HG03139 (cell line): Measurements from ENCODE around the gene OXER1.
"Not testable (repeated sequence)": the region's sequence is repeated elsewhere in the genome, so short reads cannot be mapped to it uniquely, and the experiment has no call there.

ENCODE experiments used
- ATAC-seq: cut with Tn5 transposase; IDR thresholded peaks from one replicate; pipeline ENCODE4 v1.9.1; 2021; ENCODE audit not compliant: unreplicated experiment

OXER1 gene

DNA sequence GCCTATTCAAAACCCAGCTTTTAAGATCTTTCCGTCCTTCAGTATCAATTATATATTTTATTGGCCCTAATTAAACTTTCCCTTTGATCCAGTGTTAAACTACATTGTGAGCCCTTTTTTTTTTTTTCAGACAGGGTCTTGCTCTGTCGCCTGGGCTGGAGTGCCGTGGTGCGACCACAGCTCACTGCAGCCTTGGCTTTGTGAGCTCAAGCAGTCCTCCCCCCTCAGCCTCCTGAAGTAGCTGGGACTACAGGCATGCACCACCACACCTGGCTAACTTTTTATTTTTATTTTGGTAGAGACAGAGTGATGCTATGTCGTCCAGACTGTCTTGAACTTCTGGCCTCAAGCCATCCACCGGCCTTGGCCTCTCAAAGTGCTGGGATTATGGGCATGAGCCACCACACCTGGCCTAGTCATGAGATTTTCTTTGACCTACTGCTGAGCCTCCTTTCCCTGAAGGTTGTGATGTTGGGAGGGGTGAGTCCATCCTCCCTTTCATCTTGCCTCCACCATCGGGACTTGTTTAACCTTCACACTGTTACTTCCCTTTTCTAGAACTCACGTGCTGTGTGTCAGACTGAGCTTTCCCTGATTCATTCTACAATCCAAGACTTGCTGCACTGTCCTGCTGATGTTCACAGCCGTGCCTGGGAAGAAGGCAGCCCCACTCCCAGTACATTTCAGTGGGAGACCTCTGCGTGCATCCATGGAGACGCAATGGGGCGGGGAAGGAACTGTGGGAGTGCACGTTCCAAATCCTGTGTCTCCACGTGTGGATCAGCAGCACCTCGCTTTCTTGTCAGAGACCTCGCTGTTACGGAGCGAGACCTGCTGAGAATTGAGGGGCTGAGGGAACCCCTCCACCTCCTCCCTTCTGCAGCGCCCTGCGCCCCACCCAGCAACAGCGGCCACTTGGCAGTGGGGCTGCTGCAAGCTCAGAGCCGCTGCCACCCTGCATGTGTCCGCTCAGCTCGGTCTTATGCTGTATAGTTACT lies 10.8 kb downstream of the OXER1 start:
- ATAC-seq, result no peak

DNA sequence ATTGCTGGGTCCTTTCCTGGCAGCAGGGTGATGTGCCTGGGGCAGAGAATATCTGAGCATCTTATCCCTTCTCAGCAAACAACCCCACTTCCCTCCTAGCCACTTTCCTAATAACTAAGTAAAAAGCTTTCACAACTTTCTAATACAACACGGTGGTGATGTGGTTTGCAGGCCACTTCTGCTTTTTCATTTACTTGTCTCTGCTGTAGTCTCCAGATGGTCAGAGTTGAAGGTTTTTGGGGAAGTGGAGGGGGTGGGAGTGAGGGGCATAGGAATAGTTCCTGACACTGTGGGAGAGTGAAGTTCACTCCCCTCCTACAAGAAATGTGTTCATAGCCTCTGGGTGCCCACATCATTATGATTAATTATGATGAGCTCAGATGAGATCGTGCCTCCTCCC lies 11.6 kb downstream of the OXER1 start:
- ATAC-seq, result peak; percentile 57

GRCh38 chr2:42748840-42749239 lies 15.1 kb downstream of the OXER1 start:
- ATAC-seq, result no peak

- ATAC-seq, result no peak
These were observed 16.5 kb downstream of the OXER1 start for GRCh38 chr2:42747422-42747821.

DNA sequence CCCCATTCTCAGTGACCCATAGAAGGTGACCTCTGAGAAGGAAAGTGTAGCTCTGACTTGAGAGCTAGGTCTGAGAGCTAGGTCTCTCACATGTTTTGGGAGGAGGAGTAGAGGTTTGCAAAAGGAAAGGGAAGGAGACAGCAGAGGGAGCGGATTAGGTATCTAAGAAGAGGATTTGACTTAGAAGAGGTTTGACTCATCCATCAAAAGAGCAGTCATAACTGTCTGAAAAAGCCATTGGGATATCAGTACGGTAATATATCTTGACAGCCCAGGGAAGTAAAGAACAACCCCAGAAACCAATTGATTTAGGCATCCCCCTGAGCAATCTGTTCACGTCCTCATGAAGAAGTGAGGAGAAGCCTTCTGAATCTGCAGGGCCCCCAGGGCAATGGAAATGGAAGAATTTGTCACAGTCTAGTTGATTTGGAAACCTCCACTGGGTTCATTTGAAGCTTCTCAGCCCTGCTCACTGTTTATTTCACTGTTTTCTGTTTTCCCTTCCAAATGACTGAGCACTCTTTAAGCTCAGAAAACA lies 19.3 kb downstream of the OXER1 start:
- no peak for ATAC-seq

DNA sequence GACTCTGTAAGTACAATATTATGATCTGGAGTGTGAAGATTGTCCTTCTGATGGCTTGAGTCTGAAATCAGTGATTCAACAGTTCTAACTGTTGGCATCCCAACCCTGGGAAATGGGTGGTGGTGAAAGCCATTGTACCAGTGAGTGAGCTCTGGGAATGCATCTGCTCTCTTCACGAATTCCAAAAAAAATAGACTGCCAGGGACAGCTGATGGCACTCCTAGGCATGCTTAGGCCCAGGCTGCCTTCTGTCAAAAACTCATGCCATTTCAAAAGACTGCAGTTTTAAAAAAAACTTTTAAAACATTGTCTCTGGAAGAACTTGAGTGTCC lies 20.3 kb downstream of the OXER1 start:
- no peak for ATAC-seq

GRCh38 chr2:42742740-42743658 lies 20.9 kb downstream of the OXER1 start:
- ATAC-seq, result no peak

- no peak for ATAC-seq
These were observed 22.8 kb downstream of the OXER1 start for GRCh38 chr2:42741140-42741539.

GRCh38 chr2:42736598-42737322 lies 27.2 kb downstream of the OXER1 start:
- no peak for ATAC-seq

DNA sequence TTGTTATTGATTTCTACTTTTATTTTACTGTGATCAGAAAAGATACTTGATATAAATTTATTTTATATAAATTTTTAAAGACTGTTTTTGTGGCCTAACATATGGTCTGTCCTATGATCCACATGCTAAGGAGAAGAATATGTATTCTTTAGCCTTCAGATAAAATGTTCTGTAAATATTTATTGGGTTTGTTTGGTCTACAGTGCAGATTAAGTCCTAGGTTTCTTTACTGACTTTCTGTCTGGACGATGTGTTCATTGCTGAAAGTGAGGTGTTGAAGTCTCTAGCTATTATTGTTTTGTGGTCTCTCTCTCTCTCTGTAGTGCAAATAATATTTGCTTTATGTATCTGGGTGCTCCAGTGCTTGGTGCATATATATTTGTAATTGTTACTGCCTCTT lies 30.1 kb downstream of the OXER1 start:
- ATAC-seq, result no peak

DNA sequence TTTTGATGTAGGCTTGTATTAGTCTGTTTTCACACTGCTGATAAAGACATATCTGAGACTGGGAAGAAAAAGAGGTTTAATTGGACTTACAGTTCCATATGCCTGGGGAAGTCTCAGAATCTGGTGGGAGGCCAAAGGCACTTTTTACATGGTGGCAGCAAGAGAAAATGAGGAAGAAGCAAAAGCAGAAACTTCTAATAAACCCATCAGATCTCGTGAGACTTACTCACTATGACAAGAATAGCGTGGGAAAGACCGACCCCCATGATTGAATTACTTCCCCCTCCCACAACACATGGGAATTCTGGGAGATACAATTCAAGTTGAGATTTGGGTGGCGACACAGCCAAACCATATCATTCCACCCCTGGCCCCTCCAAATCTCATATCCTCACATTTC lies 32.6 kb downstream of the OXER1 start:
- not testable (repeated sequence) for ATAC-seq

- no peak for ATAC-seq
These were observed 37.3 kb downstream of the OXER1 start for GRCh38 chr2:42726680-42727079.

GRCh38 chr2:42725657-42726056 lies 38.3 kb downstream of the OXER1 start:
- no peak for ATAC-seq

GRCh38 chr2:42724886-42725285 lies 39.0 kb downstream of the OXER1 start:
- ATAC-seq, result no peak

GRCh38 chr2:42723465-42723864 lies 40.5 kb downstream of the OXER1 start:
- no peak for ATAC-seq

GRCh38 chr2:42722320-42723190 lies 41.4 kb downstream of the OXER1 start:
- ATAC-seq, result peak; percentile 93

DNA sequence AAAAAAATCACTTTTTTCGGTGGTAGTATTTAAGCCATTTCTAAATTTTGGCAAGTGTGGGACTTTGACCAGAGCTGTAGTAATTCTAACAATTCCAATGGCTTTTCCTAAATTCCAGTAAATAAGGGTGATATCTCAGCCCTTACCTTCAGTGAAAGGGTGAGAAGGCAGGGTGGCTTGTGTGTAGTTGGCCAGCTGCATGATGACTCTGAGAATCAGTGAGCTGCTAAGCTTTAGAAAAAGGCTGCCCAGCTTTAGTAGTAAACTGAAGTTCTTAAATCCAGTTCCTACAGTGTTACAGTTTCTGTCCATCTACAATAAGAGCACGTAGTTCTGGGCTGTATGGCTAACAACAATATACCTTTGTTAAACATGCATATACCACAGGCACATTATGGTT lies 42.0 kb downstream of the OXER1 start:
- ATAC-seq, result no peak

GRCh38 chr2:42714686-42715085 lies 49.2 kb downstream of the OXER1 start:
- no peak for ATAC-seq

- no peak for ATAC-seq
These were observed 50.0 kb downstream of the OXER1 start for GRCh38 chr2:42713920-42714319.

DNA sequence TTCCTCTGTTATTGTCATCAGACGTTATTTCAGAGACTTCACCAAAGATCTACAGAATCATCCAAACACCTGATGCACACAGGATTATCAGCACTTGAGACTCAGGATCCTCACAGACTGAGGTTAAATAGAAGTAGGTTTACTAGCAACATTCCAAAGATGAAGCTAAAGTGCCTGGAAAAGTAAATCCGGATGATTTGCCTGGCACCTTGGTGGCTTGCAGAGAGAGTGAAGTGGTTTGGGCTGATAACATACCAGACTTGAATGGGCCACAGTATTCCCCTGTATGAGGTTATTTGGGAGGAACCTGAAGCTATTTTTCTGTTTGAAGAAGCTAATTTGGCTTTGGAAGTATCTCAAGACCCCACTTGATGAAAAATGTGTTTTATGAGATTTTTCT lies 51.0 kb downstream of the OXER1 start:
- ATAC-seq, result no peak
